ENCODE results near the gene PCDH9. TPM values are rescaled to one million over a fixed set of nuclear protein-coding genes. Genes with fewer than 3 reads are reported as not detected.

PCDH9 gene
- total and polyA plus RNA-seq, 5 donors from 2014 or later, result 0.08 to 0.77 (median 0.09) TPM

DNA sequence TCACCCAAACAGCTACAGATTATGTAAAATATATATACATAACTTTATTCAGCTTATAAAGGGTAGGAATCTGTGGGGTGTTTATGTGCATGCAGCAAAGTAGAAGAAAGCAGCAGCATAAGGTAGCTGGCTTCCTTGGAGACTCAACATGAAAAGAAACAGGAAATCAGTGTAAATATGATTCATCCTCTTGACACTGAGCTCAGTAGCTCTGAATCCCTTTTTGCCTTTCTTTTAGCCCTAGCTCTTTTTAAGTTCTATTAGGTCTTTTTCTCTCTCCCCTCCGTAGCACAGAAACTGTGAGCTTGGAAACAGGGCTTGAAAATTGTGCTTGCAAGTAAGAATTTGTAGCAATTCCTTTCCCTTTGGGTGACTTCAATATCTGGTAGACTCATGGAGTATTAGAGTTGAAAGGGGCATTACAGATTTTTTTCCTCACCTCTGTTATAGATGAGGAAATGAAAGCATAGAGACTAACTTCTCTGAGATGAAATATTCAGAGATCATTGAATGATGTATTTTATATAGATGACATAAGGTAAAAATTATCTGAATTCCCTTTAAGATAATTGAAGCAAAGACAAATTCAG, 314.4 kb downstream of the PCDH9 start:
- Histone ChIP-seq H3K4me3 (ENCODE audit: low read depth, low read length) (no peak overlapping the region), H3K4me1 (ENCODE audit: control insufficient read depth, insufficient read depth, low read length, poor library complexity, severe bottlenecking) (no peaks in the 10 kb centered on the region), H3K27ac (ENCODE audit: insufficient read depth, low read length, poor library complexity, severe bottlenecking) (no peak overlapping the region), H3K9me3 (ENCODE audit: control insufficient read depth in 2 of 2, low read length in 2 of 2) (peaks cover 0 to 3% of the 10 kb centered on the region in 2 experiments), H3K27me3 (ENCODE audit: control insufficient read depth, insufficient read depth, low read length) (no peaks in the 10 kb centered on the region), H3K36me3 (ENCODE audit: control insufficient read depth, insufficient read depth, low read length) (no peaks in the 10 kb centered on the region)
- peaks cover 0 to 9% (median 0%) of the 10 kb centered on the region in 4 donors for H3K4me1 Mint-ChIP-seq
- peaks cover 1 to 13% (median 6%) of the 10 kb centered on the region in 7 donors for H3K9me3 Mint-ChIP-seq
- no peaks in the 10 kb centered on the region for H3K36me3 Mint-ChIP-seq
- H3K27me3 Mint-ChIP-seq, result no peaks in the 10 kb centered on the region
- H3K27ac Mint-ChIP-seq, result no peak overlapping the region
- no peak overlapping the region for H3K4me3 Mint-ChIP-seq
- ATAC-seq (ENCODE audit: low read depth in 2 of 2) (no peak), DNase-seq (no peak)

- DNase-seq (no peak), ATAC-seq (ENCODE audit: low read depth in 2 of 2) (no peak)
- peaks cover 2 to 10% (median 6%) of the 10 kb centered on the region in 7 donors for H3K9me3 Mint-ChIP-seq
Measured at GRCh38 chr13:66914155-66914554, 316.0 kb downstream of the PCDH9 start.

GRCh38 chr13:66911411-66911939, 318.7 kb downstream of the PCDH9 start:
- Histone ChIP-seq H3K27me3 (ENCODE audit: control insufficient read depth, insufficient read depth, low read length) (no peaks in the 10 kb centered on the region), H3K27ac (ENCODE audit: insufficient read depth, low read length, poor library complexity, severe bottlenecking) (no peak overlapping the region), H3K9me3 (ENCODE audit: control insufficient read depth in 2 of 2, low read length in 2 of 2) (no peaks in the 10 kb centered on the region), H3K4me3 (ENCODE audit: low read depth, low read length) (no peak overlapping the region), H3K36me3 (ENCODE audit: control insufficient read depth, insufficient read depth, low read length) (no peaks in the 10 kb centered on the region), H3K4me1 (ENCODE audit: control insufficient read depth, insufficient read depth, low read length, poor library complexity, severe bottlenecking) (no peaks in the 10 kb centered on the region)
- Mint-ChIP-seq H3K4me3 (no peak overlapping the region), H3K27ac (no peak overlapping the region), H3K9me3 (peaks cover 0 to 5% (median 3%) of the 10 kb centered on the region in 7 donors), H3K4me1 (peaks cover 0 to 9% (median 0%) of the 10 kb centered on the region in 4 donors), H3K27me3 (no peaks in the 10 kb centered on the region), H3K36me3 (no peaks in the 10 kb centered on the region)
- DNase-seq (no peak), ATAC-seq (ENCODE audit: low read depth in 2 of 2) (no peak)

More at GRCh38 chr13:66914155-66914554, 316.0 kb downstream of the PCDH9 start:
- H3K9me3 ChIP-seq (ENCODE audit: control insufficient read depth in 2 of 2, low read length in 2 of 2), result no peaks in the 10 kb centered on the region
- no peak overlapping the region for H3K4me3 Mint-ChIP-seq
- H3K27me3 Mint-ChIP-seq, result no peaks in the 10 kb centered on the region
- no peaks in the 10 kb centered on the region for H3K4me1 ChIP-seq (ENCODE audit: control insufficient read depth, insufficient read depth, low read length, poor library complexity, severe bottlenecking)
- no peak overlapping the region for H3K27ac Mint-ChIP-seq
- H3K27ac ChIP-seq (ENCODE audit: insufficient read depth, low read length, poor library complexity, severe bottlenecking), result no peak overlapping the region
- H3K36me3 Mint-ChIP-seq, result no peaks in the 10 kb centered on the region
- H3K36me3 ChIP-seq (ENCODE audit: control insufficient read depth, insufficient read depth, low read length), result no peaks in the 10 kb centered on the region
- no peaks in the 10 kb centered on the region for H3K27me3 ChIP-seq (ENCODE audit: control insufficient read depth, insufficient read depth, low read length)
- no peak overlapping the region for H3K4me3 ChIP-seq (ENCODE audit: low read depth, low read length)
- peaks cover 0 to 9% (median 0%) of the 10 kb centered on the region in 4 donors for H3K4me1 Mint-ChIP-seq

DNA sequence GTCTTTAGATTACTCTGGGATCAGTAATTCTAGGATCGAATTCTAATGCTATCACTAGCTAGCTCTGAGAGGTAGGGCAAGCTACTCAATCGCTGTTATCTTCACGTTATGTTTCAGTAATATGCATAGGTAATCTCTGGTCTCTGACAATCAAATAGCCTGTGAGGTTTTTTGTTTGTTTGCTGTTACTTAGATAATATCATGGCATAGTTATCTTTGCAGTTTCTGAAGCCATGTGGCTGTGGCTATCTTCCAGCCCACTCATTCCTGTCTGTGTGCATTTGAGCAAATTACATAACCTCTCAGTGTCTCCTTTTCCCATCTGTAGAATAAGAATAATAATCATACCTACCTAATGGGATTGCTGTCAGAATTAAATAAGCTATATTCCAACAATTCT, 330.2 kb downstream of the PCDH9 start:
- no peak overlapping the region for H3K27ac Mint-ChIP-seq
- Histone ChIP-seq H3K27me3 (ENCODE audit: control insufficient read depth, insufficient read depth, low read length) (no peaks in the 10 kb centered on the region), H3K4me1 (ENCODE audit: control insufficient read depth, insufficient read depth, low read length, poor library complexity, severe bottlenecking) (no peaks in the 10 kb centered on the region), H3K27ac (ENCODE audit: insufficient read depth, low read length, poor library complexity, severe bottlenecking) (no peak overlapping the region), H3K36me3 (ENCODE audit: control insufficient read depth, insufficient read depth, low read length) (no peaks in the 10 kb centered on the region), H3K4me3 (ENCODE audit: low read depth, low read length) (no peak overlapping the region), H3K9me3 (ENCODE audit: control insufficient read depth in 2 of 2, low read length in 2 of 2) (no peaks in the 10 kb centered on the region)
- no peaks in the 10 kb centered on the region for H3K36me3 Mint-ChIP-seq
- ATAC-seq (ENCODE audit: low read depth in 2 of 2) (no peak), DNase-seq (no peak)
- H3K9me3 Mint-ChIP-seq, result peaks cover 0 to 11% (median 2%) of the 10 kb centered on the region in 7 donors
- no peaks in the 10 kb centered on the region for H3K27me3 Mint-ChIP-seq
- no peaks in the 10 kb centered on the region for H3K4me1 Mint-ChIP-seq
- H3K4me3 Mint-ChIP-seq, result no peak overlapping the region

- Mint-ChIP-seq H3K27ac (no peak overlapping the region), H3K9me3 (peaks cover 2 to 11% (median 2%) of the 10 kb centered on the region in 7 donors), H3K4me1 (no peaks in the 10 kb centered on the region), H3K36me3 (no peaks in the 10 kb centered on the region), H3K4me3 (no peak overlapping the region), H3K27me3 (no peaks in the 10 kb centered on the region)
- Histone ChIP-seq H3K4me3 (ENCODE audit: low read depth, low read length) (no peak overlapping the region), H3K36me3 (ENCODE audit: control insufficient read depth, insufficient read depth, low read length) (no peaks in the 10 kb centered on the region), H3K27me3 (ENCODE audit: control insufficient read depth, insufficient read depth, low read length) (no peaks in the 10 kb centered on the region), H3K9me3 (ENCODE audit: control insufficient read depth in 2 of 2, low read length in 2 of 2) (peaks cover 0 to 3% of the 10 kb centered on the region in 2 experiments), H3K4me1 (ENCODE audit: control insufficient read depth, insufficient read depth, low read length, poor library complexity, severe bottlenecking) (no peaks in the 10 kb centered on the region), H3K27ac (ENCODE audit: insufficient read depth, low read length, poor library complexity, severe bottlenecking) (no peak overlapping the region)
- DNase-seq, result no peak
- ATAC-seq (ENCODE audit: low read depth in 2 of 2), result no peak
Measured at GRCh38 chr13:66896933-66897332, 333.2 kb downstream of the PCDH9 start.

GRCh38 chr13:66895780-66896179, 334.4 kb downstream of the PCDH9 start:
- no peak overlapping the region for H3K27ac Mint-ChIP-seq
- H3K4me3 Mint-ChIP-seq, result no peak overlapping the region
- no peaks in the 10 kb centered on the region for H3K36me3 Mint-ChIP-seq

DNA sequence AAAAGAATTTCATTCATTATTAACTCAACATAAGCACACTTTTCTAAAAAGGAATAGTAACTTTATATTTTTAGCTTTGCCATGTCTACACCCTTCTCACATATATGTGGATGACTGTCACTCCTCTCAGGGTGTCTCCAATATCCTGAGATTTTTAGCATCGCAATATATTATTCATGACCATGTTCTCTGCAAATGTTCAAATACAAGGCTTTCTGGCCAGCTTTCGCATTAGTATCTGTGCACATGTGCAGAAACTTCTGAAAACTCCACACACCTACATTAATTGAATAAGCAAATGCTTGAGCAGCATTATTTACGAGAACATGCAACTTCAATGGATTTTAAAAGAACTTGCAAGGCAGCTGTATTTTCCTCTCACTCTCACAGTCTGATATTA, 334.8 kb downstream of the PCDH9 start:
- Histone ChIP-seq H3K4me1 (ENCODE audit: control insufficient read depth, insufficient read depth, low read length, poor library complexity, severe bottlenecking) (no peaks in the 10 kb centered on the region), H3K36me3 (ENCODE audit: control insufficient read depth, insufficient read depth, low read length) (no peaks in the 10 kb centered on the region), H3K4me3 (ENCODE audit: low read depth, low read length) (no peak overlapping the region), H3K9me3 (ENCODE audit: control insufficient read depth in 2 of 2, low read length in 2 of 2) (peaks cover 0 to 3% of the 10 kb centered on the region in 2 experiments), H3K27ac (ENCODE audit: insufficient read depth, low read length, poor library complexity, severe bottlenecking) (no peak overlapping the region), H3K27me3 (ENCODE audit: control insufficient read depth, insufficient read depth, low read length) (no peaks in the 10 kb centered on the region)
- ATAC-seq (ENCODE audit: low read depth in 2 of 2) (no peak), DNase-seq (no peak)
- H3K4me3 Mint-ChIP-seq, result no peak overlapping the region
- H3K27ac Mint-ChIP-seq, result no peak overlapping the region
- H3K9me3 Mint-ChIP-seq, result peaks cover 2 to 11% (median 2%) of the 10 kb centered on the region in 7 donors
- no peaks in the 10 kb centered on the region for H3K4me1 Mint-ChIP-seq
- H3K36me3 Mint-ChIP-seq, result no peaks in the 10 kb centered on the region
- H3K27me3 Mint-ChIP-seq, result no peaks in the 10 kb centered on the region

More at GRCh38 chr13:66895780-66896179, 334.4 kb downstream of the PCDH9 start:
- Histone ChIP-seq H3K36me3 (ENCODE audit: control insufficient read depth, insufficient read depth, low read length) (no peaks in the 10 kb centered on the region), H3K27ac (ENCODE audit: insufficient read depth, low read length, poor library complexity, severe bottlenecking) (no peak overlapping the region), H3K27me3 (ENCODE audit: control insufficient read depth, insufficient read depth, low read length) (no peaks in the 10 kb centered on the region), H3K4me1 (ENCODE audit: control insufficient read depth, insufficient read depth, low read length, poor library complexity, severe bottlenecking) (no peaks in the 10 kb centered on the region), H3K9me3 (ENCODE audit: control insufficient read depth in 2 of 2, low read length in 2 of 2) (peaks cover 0 to 3% of the 10 kb centered on the region in 2 experiments), H3K4me3 (ENCODE audit: low read depth, low read length) (no peak overlapping the region)
- H3K4me1 Mint-ChIP-seq, result no peaks in the 10 kb centered on the region
- H3K9me3 Mint-ChIP-seq, result peaks cover 2 to 11% (median 2%) of the 10 kb centered on the region in 7 donors
- DNase-seq (no peak), ATAC-seq (ENCODE audit: low read depth in 2 of 2) (no peak)
- no peaks in the 10 kb centered on the region for H3K27me3 Mint-ChIP-seq

GRCh38 chr13:66888698-66889097, 341.4 kb downstream of the PCDH9 start:
- H3K4me3 ChIP-seq (ENCODE audit: low read depth, low read length), result no peak overlapping the region
- DNase-seq (no peak), ATAC-seq (ENCODE audit: low read depth in 2 of 2) (no peak)
- peaks cover 0 to 3% of the 10 kb centered on the region in 2 experiments for H3K9me3 ChIP-seq (ENCODE audit: control insufficient read depth in 2 of 2, low read length in 2 of 2)
- H3K27ac ChIP-seq (ENCODE audit: insufficient read depth, low read length, poor library complexity, severe bottlenecking), result no peak overlapping the region
- no peaks in the 10 kb centered on the region for H3K27me3 ChIP-seq (ENCODE audit: control insufficient read depth, insufficient read depth, low read length)
- H3K36me3 ChIP-seq (ENCODE audit: control insufficient read depth, insufficient read depth, low read length), result no peaks in the 10 kb centered on the region
- Mint-ChIP-seq H3K4me3 (no peak overlapping the region), H3K9me3 (peaks cover 0 to 16% (median 6%) of the 10 kb centered on the region in 7 donors), H3K27ac (no peak overlapping the region), H3K36me3 (no peaks in the 10 kb centered on the region), H3K27me3 (no peaks in the 10 kb centered on the region), H3K4me1 (no peaks in the 10 kb centered on the region)
- no peaks in the 10 kb centered on the region for H3K4me1 ChIP-seq (ENCODE audit: control insufficient read depth, insufficient read depth, low read length, poor library complexity, severe bottlenecking)

All from CD4-positive, CD25-positive, alpha-beta regulatory T cell (primary cell).